H1 (cell line): ENCODE measurements around the gene IFNA13. TPM values are rescaled to one million over a fixed set of nuclear protein-coding genes. Genes with fewer than 3 reads are reported as not detected.

Experiments used
- CEBPB ChIP-seq: IDR thresholded peaks from 2 replicates; pipeline ENCODE4 v1.6.1; 2012; ENCODE audit warnings: low read depth, low read length
- GTF2F1 ChIP-seq: IDR thresholded peaks from 2 replicates; pipeline ENCODE4 v1.6.1; 2012; ENCODE audit warnings: low read depth, low read length, improper control_type of control experiment, borderline replicate concordance
- JUND ChIP-seq: IDR thresholded peaks from 2 replicates; pipeline ENCODE4 v1.6.1; 2011; ENCODE audit warnings: mild to moderate bottlenecking, improper control_type of control experiment, low read length
- MAX ChIP-seq: IDR thresholded peaks from 2 replicates; pipeline ENCODE4 v1.6.1; 2012; ENCODE audit warnings: inconsistent platforms
- RAD21 ChIP-seq, 2 experiments: IDR thresholded peaks in 1 of 2; conservative IDR thresholded peaks in 1 of 2; 2 replicates each; pipeline ENCODE4 v1.6.1; 2011; ENCODE audit warnings: low read depth in 2 of 2, low read length in 2 of 2, improper control_type of control experiment in 1 of 2, inconsistent platforms in 1 of 2, mild to moderate bottlenecking in 1 of 2, moderate library complexity in 1 of 2
- RXRA ChIP-seq: IDR thresholded peaks from 2 replicates; pipeline ENCODE4 v1.6.1; 2011; ENCODE audit warnings: low read depth, mild to moderate bottlenecking, low read length, moderate library complexity; ENCODE audit not compliant: insufficient read depth
- SUZ12 ChIP-seq: fragments of 200-600 bp; sonication (generic); IDR thresholded peaks from 2 replicates; pipeline ENCODE4 v1.6.1; 2012; ENCODE audit warnings: mild to moderate bottlenecking, inconsistent platforms, low read length, moderate library complexity, mixed read lengths
- TBP ChIP-seq: IDR thresholded peaks from 2 replicates; pipeline ENCODE4 v1.6.1; 2011; ENCODE audit warnings: low read depth, low read length, improper control_type of control experiment
- ZNF274 ChIP-seq: IDR thresholded peaks from 2 replicates; pipeline ENCODE4 v1.7.0; 2012; ENCODE audit warnings: low read length, borderline replicate concordance; ENCODE audit errors: extremely low read depth
- polyA plus RNA-seq, 7 experiments: library from polyadenylated mRNA; depleted of rRNA in 3 of 7; stranded (reverse) in 5 of 7; unstranded in 2 of 7; fragments of >200 nt in 5 of 7; fragments of 200-250 nt in 2 of 7; gene quantifications; 1 replicate in 5 of 7; 2 replicates in 1 of 7; 4 replicates in 1 of 7; pipeline versions ENCODE4 v1.2.1 to v1.2.3, GENCODE V29; 2011 to 2013; ENCODE audit warnings: missing spikeins in 2 of 7, mixed read lengths in 2 of 7
- total RNA-seq: library from RNA; stranded (reverse); fragmentation: NEBNext Ultra II Directional; extraction: Animal tissue kit (Norgen Biotek cat#: 25700); gene quantifications from 2 replicates; pipeline ENCODE4 v1.2.1, GENCODE V29; 2021
- TF ChIP-seq, protein P1 (sequence below): fragments of 300-600 bp; sonication (generic); IDR thresholded peaks from 2 replicates; pipeline ENCODE4 v1.7.1; 2012; ENCODE audit warnings: low read length, moderate library complexity, mild to moderate bottlenecking, inconsistent platforms; ENCODE audit not compliant: insufficient replicate concordance

Gene IFNA13
- total and polyA plus RNA-seq, 2 of the 8 experiments (the other 6 are each of a cell fraction or from before 2014, with no cell fraction given) = not detected

DNA sequence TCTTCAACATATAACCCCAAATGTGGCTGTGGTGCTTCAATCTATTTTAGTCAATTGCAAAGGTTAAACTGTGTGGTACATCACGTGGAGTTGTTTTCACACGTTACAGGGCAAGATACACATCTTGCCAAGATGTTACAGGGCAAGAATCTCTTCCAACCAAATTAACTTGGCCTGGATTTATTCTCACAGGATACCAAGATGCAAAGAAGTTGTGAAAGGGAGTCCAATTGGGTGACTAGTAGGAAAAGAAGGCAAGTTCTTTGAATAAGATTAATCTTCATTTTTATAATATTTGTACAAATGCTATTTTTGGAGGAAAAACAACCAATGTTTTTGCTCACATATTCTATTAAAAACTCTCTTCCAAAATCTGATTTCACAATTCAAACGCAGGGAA is 36.3 kb upstream of the IFNA13 start (continued):
- TF ChIP-seq, protein P1, sequence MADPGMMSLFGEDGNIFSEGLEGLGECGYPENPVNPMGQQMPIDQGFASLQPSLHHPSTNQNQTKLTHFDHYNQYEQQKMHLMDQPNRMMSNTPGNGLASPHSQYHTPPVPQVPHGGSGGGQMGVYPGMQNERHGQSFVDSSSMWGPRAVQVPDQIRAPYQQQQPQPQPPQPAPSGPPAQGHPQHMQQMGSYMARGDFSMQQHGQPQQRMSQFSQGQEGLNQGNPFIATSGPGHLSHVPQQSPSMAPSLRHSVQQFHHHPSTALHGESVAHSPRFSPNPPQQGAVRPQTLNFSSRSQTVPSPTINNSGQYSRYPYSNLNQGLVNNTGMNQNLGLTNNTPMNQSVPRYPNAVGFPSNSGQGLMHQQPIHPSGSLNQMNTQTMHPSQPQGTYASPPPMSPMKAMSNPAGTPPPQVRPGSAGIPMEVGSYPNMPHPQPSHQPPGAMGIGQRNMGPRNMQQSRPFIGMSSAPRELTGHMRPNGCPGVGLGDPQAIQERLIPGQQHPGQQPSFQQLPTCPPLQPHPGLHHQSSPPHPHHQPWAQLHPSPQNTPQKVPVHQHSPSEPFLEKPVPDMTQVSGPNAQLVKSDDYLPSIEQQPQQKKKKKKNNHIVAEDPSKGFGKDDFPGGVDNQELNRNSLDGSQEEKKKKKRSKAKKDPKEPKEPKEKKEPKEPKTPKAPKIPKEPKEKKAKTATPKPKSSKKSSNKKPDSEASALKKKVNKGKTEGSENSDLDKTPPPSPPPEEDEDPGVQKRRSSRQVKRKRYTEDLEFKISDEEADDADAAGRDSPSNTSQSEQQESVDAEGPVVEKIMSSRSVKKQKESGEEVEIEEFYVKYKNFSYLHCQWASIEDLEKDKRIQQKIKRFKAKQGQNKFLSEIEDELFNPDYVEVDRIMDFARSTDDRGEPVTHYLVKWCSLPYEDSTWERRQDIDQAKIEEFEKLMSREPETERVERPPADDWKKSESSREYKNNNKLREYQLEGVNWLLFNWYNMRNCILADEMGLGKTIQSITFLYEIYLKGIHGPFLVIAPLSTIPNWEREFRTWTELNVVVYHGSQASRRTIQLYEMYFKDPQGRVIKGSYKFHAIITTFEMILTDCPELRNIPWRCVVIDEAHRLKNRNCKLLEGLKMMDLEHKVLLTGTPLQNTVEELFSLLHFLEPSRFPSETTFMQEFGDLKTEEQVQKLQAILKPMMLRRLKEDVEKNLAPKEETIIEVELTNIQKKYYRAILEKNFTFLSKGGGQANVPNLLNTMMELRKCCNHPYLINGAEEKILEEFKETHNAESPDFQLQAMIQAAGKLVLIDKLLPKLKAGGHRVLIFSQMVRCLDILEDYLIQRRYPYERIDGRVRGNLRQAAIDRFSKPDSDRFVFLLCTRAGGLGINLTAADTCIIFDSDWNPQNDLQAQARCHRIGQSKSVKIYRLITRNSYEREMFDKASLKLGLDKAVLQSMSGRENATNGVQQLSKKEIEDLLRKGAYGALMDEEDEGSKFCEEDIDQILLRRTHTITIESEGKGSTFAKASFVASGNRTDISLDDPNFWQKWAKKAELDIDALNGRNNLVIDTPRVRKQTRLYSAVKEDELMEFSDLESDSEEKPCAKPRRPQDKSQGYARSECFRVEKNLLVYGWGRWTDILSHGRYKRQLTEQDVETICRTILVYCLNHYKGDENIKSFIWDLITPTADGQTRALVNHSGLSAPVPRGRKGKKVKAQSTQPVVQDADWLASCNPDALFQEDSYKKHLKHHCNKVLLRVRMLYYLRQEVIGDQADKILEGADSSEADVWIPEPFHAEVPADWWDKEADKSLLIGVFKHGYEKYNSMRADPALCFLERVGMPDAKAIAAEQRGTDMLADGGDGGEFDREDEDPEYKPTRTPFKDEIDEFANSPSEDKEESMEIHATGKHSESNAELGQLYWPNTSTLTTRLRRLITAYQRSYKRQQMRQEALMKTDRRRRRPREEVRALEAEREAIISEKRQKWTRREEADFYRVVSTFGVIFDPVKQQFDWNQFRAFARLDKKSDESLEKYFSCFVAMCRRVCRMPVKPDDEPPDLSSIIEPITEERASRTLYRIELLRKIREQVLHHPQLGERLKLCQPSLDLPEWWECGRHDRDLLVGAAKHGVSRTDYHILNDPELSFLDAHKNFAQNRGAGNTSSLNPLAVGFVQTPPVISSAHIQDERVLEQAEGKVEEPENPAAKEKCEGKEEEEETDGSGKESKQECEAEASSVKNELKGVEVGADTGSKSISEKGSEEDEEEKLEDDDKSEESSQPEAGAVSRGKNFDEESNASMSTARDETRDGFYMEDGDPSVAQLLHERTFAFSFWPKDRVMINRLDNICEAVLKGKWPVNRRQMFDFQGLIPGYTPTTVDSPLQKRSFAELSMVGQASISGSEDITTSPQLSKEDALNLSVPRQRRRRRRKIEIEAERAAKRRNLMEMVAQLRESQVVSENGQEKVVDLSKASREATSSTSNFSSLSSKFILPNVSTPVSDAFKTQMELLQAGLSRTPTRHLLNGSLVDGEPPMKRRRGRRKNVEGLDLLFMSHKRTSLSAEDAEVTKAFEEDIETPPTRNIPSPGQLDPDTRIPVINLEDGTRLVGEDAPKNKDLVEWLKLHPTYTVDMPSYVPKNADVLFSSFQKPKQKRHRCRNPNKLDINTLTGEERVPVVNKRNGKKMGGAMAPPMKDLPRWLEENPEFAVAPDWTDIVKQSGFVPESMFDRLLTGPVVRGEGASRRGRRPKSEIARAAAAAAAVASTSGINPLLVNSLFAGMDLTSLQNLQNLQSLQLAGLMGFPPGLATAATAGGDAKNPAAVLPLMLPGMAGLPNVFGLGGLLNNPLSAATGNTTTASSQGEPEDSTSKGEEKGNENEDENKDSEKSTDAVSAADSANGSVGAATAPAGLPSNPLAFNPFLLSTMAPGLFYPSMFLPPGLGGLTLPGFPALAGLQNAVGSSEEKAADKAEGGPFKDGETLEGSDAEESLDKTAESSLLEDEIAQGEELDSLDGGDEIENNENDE = no peak
- TF ChIP-seq TBP = no peak
- no peak for TF ChIP-seq ZNF274
- TF ChIP-seq JUND = no peak
- no peak for TF ChIP-seq GTF2F1
- no peak for TF ChIP-seq MAX
- TF ChIP-seq CEBPB = no peak
- TF ChIP-seq RXRA = no peak
- TF ChIP-seq RAD21 (IDR thresholded peaks at IDR 0.05 in 1 of 2, conservative IDR thresholded peaks at IDR 0.05 in 1 of 2; ENCODE audit: low read depth in 2 of 2, low read length in 2 of 2) = no peak
- no peak for TF ChIP-seq SUZ12
